HepG2 (cell line): ENCODE results near the gene KCNAB1.

Experiments used
- ARNT ChIP-seq: fragments of 450-650 bp; IDR thresholded peaks from 2 replicates; pipeline ENCODE4 v1.6.1; 2017
- CTCF ChIP-seq: sonication (generic); formaldehyde crosslinking; IDR thresholded peaks from 2 replicates; pipeline ENCODE4 v1.5.0; 2020; ENCODE audit warnings: mild to moderate bottlenecking, missing genetic modification reagents, moderate library complexity
- ELF1 ChIP-seq: sonication (generic); formaldehyde crosslinking; IDR thresholded peaks from 2 replicates; pipeline ENCODE4 v1.4.0; 2020; ENCODE audit warnings: missing genetic modification reagents
- RAD21 ChIP-seq: fragments of 450-650 bp; formaldehyde crosslinking; IDR thresholded peaks from 2 replicates; pipeline ENCODE4 v1.5.0; 2020; ENCODE audit warnings: mild to moderate bottlenecking
- SSRP1 ChIP-seq: IDR thresholded peaks from 2 replicates; pipeline ENCODE4 v1.6.1; 2016; ENCODE audit warnings: control low read depth
- TBP ChIP-seq: sonication (generic); formaldehyde crosslinking; IDR thresholded peaks from 2 replicates; pipeline ENCODE4 v1.5.0; 2020; ENCODE audit warnings: missing genetic modification reagents
- ZBTB1 ChIP-seq: sonication (generic); formaldehyde crosslinking; IDR thresholded peaks from 2 replicates; pipeline ENCODE4 v1.4.0; 2020; ENCODE audit warnings: missing genetic modification reagents, borderline replicate concordance
- ZBTB21 ChIP-seq: sonication (generic); formaldehyde crosslinking; IDR thresholded peaks from 2 replicates; pipeline ENCODE4 v1.4.0; 2020; ENCODE audit warnings: missing genetic modification reagents
- ZNF18 ChIP-seq: sonication (generic); formaldehyde crosslinking; IDR thresholded peaks from 2 replicates; pipeline ENCODE4 v1.8.0; 2022; ENCODE audit warnings: mild to moderate bottlenecking, missing genetic modification reagents; ENCODE audit not compliant: insufficient replicate concordance
- ZNF512 ChIP-seq: sonication (generic); formaldehyde crosslinking; IDR thresholded peaks from 2 replicates; pipeline ENCODE4 v1.4.0; 2020; ENCODE audit warnings: mild to moderate bottlenecking, missing genetic modification reagents

- TF ChIP-seq ZBTB1 (CRISPR knock-in tag) (no peak), SSRP1 (CRISPR knock-in tag) (no peak), ZNF512 (CRISPR knock-in tag) (no peak), CTCF (no peak), ELF1 (CRISPR knock-in tag) (no peak), TBP (CRISPR knock-in tag) (no peak), ARNT (no peak), ZBTB21 (no peak), ZNF18 (no peak), RAD21 (CRISPR knock-in tag) (no peak)
These were observed 221.5 kb downstream of the KCNAB1 start for GRCh38 chr3:156341831-156342416.
